ENCODE results near the gene RFNG.

Gene RFNG

GRCh38 chr17:82077617-82078358 lies 26.2 kb upstream of the RFNG start:
- DNase-seq (ENCODE audit: low spot score), result no peak

GRCh38 chr17:82076785-82077591 lies 25.4 kb upstream of the RFNG start:
- DNase-seq (ENCODE audit: low spot score), result no peak

GRCh38 chr17:82076018-82076784 lies 24.6 kb upstream of the RFNG start:
- no peak for DNase-seq (ENCODE audit: low spot score)

GRCh38 chr17:82073446-82073845 lies 21.8 kb upstream of the RFNG start:
- DNase-seq (ENCODE audit: low spot score), result no peak

- no peak for DNase-seq (ENCODE audit: low spot score)
Measured at GRCh38 chr17:82072827-82073226, 21.2 kb upstream of the RFNG start.

GRCh38 chr17:82070611-82071010 lies 19.0 kb upstream of the RFNG start:
- DNase-seq (ENCODE audit: low spot score), result no peak

- peak; percentile 75 for DNase-seq (ENCODE audit: low spot score)
Measured at GRCh38 chr17:82065638-82066303, 14.2 kb upstream of the RFNG start, which contains the start of gene DUS1L. TSS of gene DUS1L (minus strand) at chr17:82065804. CDS start at chr17:82065059, 745 bp downstream.

- DNase-seq (ENCODE audit: low spot score), result no peak
Measured at GRCh38 chr17:82065193-82065637, 13.6 kb upstream of the RFNG start.

- DNase-seq (ENCODE audit: low spot score), result no peak
Measured at GRCh38 chr17:82064433-82065192, 13.0 kb upstream of the RFNG start.

GRCh38 chr17:82063424-82064415 lies 12.1 kb upstream of the RFNG start:
- no peak for DNase-seq (ENCODE audit: low spot score)

GRCh38 chr17:82062984-82063368 lies 11.4 kb upstream of the RFNG start:
- DNase-seq (ENCODE audit: low spot score), result no peak

GRCh38 chr17:82062076-82062983 lies 10.7 kb upstream of the RFNG start:
- DNase-seq (ENCODE audit: low spot score), result no peak

GRCh38 chr17:82061047-82061925 lies 9.7 kb upstream of the RFNG start:
- DNase-seq (ENCODE audit: low spot score), result no peak

GRCh38 chr17:82060614-82061013 lies 9.0 kb upstream of the RFNG start:
- no peak for DNase-seq (ENCODE audit: low spot score)

- DNase-seq (ENCODE audit: low spot score), result no peak
Measured at GRCh38 chr17:82060001-82060380, 8.4 kb upstream of the RFNG start.

- DNase-seq (ENCODE audit: low spot score), result no peak
Measured at GRCh38 chr17:82059272-82060000, 7.8 kb upstream of the RFNG start.

- DNase-seq (ENCODE audit: low spot score), result no peak
Measured at GRCh38 chr17:82058855-82059249, 7.2 kb upstream of the RFNG start.

Measured in HuH-7 (cell line).